NB4 (cell line): ENCODE measurements around the gene LYPD6B.

Experiments used
- DNase-seq: peaks from one replicate; pipeline ENCODE4 v3.0.0; 2010; ENCODE audit warnings: low read depth
- H3K4me3 ChIP-seq: one replicate; pipeline ENCODE4 v1.5.1; 2011; ENCODE audit warnings: mild to moderate bottlenecking, low read depth, low read length, moderate library complexity
- CTCF ChIP-seq: IDR thresholded peaks from one replicate; pipeline ENCODE4 v1.5.1; 2012; ENCODE audit warnings: low read depth, low read length
- MAX ChIP-seq: IDR thresholded peaks from 2 replicates; pipeline ENCODE4 v1.6.1; 2011; ENCODE audit warnings: low read depth, low read length
- MYC ChIP-seq: IDR thresholded peaks from 2 replicates; pipeline ENCODE4 v1.6.1; 2011; ENCODE audit warnings: low read depth, low read length
- POLR2A ChIP-seq: IDR thresholded peaks from 2 replicates; pipeline ENCODE4 v1.6.1; 2011; ENCODE audit warnings: mild to moderate bottlenecking; ENCODE audit not compliant: insufficient read length; ENCODE audit errors: extremely low read depth

Gene LYPD6B

GRCh38 chr2:149038442-149039212, at the start of gene LYPD6B:
TSS of gene LYPD6B (plus strand) at chr2:149038699. CDS start at chr2:149130949, 92,250 bp downstream.
- peak; percentile 48 for DNase-seq
- TF ChIP-seq POLR2A (no peak), CTCF (no peak), MAX (no peak), MYC (no peak)
- H3K4me3 ChIP-seq = peak within 1 kb of the TSS; percentile 32

- no peak overlapping the region for H3K4me3 ChIP-seq
- DNase-seq = peak; percentile 87
- TF ChIP-seq MYC (no peak), CTCF (peak; percentile 70), MAX (no peak), POLR2A (no peak)
These were observed 48.5 kb upstream of the LYPD6B start for GRCh38 chr2:148989882-148990493.

- no peak for DNase-seq
- no peak overlapping the region for H3K4me3 ChIP-seq
- TF ChIP-seq CTCF (no peak), POLR2A (no peak), MAX (no peak), MYC (no peak)
These were observed 47.5 kb upstream of the LYPD6B start for GRCh38 chr2:148990968-148991367.

GRCh38 chr2:148992448-148992847, 46.1 kb upstream of the LYPD6B start:
- no peak for TF ChIP-seq POLR2A
- no peak for TF ChIP-seq MAX
- TF ChIP-seq MYC = no peak
- no peak for TF ChIP-seq CTCF
- no peak for DNase-seq
- no peak overlapping the region for H3K4me3 ChIP-seq

- H3K4me3 ChIP-seq = no peak overlapping the region
- no peak for TF ChIP-seq MYC
- TF ChIP-seq CTCF = no peak
- no peak for TF ChIP-seq MAX
- TF ChIP-seq POLR2A = no peak
- no peak for DNase-seq
These were observed 45.1 kb upstream of the LYPD6B start for GRCh38 chr2:148993351-148993750.
